HG03064 (cell line): ENCODE measurements around the gene SMOC2.
"Not testable (repeated sequence)": the region's sequence is repeated elsewhere in the genome, so short reads cannot be mapped to it uniquely, and the experiment has no call there.

Experiments
- ATAC-seq: cut with Tn5 transposase; IDR thresholded peaks from one replicate; pipeline ENCODE4 v1.9.1; 2021; ENCODE audit warnings: low read depth; ENCODE audit not compliant: unreplicated experiment

Gene SMOC2

DNA sequence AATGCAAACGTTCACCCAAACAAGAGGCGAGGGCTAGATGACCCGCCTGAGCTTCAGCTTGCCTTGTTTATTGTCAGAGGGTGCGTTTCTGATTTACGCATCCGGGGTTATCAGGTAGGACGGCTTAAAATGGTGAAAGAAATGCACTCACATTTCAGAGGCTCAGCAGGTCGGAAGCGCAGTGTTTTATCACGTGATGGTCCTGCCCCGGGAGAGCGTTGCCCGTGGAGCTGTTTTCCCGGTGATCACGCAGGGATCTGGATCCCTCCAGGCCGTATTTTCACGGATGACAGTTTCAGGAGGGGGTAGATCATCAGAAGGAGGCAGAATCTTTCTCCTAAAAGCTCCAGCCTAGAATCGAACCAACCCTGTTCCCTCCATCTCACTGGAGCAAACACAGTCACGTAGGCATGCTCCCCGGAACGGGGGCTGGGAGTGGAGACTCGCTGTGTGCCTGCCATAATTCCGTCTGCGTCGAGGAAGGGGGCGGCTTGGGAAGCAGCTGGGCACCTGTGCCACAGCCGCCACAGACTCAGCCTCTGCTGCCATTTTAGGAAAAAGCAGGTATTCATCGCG, 121.7 kb downstream of the SMOC2 start:
- ATAC-seq: no peak

GRCh38 chr6:168563656-168564055, 122.7 kb downstream of the SMOC2 start:
- no peak for ATAC-seq

DNA sequence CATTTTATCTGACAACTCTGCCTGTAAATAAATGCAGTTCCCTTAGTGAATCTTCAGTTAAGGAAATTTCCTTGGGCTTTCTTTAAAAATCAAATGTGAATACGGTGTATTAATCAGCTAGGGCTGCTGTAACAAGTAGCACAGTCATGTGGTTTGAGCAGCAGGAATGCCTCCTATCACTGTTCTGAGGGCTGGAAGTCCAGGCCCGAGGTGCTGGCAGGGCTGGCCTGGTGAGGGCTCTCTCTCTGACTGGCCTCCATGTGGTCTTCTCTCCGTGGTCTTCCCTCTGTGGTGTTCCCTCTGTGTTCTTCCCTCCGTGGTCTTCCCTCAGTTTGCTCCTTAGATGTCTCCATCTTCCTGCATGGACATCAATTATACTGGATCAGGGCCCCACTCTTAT, 124.1 kb downstream of the SMOC2 start:
- no peak for ATAC-seq

GRCh38 chr6:168570211-168570610, 129.2 kb downstream of the SMOC2 start:
- ATAC-seq: no peak

- ATAC-seq: no peak
These were observed 130.3 kb downstream of the SMOC2 start for GRCh38 chr6:168571268-168571667.

DNA sequence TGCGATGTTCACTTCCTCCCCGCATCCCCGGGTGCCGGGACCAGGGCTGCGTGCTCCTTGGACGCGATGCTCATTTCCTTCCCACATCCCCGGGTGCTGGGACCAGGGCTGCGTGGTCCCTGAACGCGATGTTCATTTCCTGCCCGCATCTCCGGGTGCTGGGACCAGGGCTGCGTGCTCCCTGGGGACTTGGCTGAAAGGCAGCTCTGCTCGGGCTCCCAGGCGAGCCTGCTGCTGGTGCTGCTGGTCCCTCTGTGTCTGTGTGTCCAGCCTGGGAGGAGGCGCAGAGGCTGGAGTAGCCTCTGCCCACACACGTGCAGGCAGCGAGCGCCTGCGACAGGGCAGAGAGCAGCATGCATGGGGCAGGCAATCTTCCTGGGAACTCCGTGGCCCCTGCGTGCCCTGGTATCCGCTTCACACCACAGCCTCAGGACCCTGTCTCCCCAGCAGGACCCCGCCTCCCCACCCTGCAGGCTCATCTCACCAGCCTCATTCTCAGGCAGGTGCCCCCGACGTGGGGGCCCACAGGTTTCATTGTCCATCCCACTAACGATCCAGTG, 132.4 kb downstream of the SMOC2 start:
- not testable (repeated sequence) for ATAC-seq

DNA sequence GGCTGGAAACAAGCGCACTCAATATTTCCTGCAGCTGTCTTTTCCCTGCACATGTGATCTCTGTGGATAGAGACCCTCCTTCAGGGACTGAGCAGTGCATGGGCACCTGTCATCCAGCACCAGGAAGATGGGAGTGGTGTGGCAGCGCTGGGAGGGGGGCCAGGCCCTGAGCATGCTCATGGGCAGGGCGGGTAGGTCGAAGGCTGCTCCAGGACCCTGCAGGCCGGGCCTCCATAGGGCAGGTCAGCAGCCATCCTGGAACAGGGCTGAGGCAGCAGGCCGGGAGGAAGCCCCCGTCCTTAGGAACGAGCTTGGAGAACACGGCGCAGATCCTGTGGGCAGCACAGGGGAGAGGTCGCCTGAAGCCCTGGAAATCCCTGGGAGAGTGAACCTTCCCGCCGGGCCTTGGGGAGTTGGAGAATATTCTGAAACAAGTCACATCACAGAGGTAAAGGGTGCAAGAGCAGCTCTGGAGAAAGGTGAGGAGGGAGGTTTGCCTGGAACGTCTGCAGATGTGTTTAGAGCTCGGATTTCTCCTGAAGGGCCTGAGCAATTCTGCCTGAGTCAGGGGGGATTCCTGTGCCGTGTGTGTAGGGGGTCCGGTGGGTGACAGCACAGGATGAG, 133.2 kb downstream of the SMOC2 start:
- ATAC-seq: no peak

GRCh38 chr6:168574699-168575195, 133.8 kb downstream of the SMOC2 start:
- ATAC-seq: no peak

DNA sequence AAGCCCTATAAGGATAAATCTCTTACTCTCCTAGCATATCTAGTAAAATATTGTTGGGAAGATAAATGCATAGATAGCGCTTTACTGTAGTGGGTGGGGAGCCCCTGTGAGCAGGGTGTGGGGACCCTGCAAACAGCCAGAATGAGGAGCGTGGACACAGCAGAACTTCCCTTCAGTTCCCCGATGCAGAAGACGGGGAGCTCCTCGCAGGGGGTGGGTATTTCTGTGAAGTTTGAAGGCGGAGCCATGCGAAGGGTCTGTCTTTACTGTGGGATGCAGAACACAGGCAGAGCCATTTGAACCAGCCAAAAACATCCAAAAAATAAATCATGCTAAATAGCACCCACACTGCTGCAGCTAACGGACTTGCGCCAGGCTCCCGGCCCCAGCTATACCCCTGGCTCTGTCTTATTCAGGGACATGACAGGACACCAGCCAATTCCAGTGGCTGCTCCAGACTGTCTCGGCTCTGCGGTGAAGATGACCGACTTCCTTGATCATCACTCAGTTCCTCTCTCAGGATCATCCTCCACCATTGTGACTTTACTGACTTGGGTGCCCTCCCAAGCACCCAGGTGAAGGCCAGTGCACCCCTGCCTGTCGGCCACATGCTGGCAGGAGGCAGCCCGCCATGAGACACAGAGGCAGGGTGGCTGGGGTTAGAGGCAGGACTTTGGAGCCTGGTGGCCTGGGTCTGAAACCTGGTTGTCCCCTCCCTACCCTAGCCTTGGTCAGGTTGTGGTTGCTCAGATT, 134.5 kb downstream of the SMOC2 start:
- no peak for ATAC-seq

DNA sequence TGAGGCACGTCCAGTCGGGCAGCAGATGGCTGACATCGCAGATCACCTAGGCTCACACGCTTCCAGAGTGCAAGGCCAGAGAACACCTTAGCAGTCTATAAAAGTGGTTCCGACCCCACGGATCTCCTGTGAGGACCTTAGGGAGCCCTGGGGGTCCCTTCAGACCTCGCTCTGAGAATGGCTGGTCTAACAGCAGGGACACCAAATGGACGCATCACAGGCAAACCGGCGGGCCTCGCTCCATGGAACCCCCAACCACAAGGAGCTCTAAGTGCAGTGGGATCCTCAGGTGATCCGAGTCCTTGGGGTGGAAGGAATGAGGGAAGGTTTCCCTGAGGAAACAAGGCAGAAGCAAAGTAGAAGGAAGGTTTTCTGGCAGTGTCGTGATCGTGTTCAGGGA, 135.4 kb downstream of the SMOC2 start:
- ATAC-seq: no peak

DNA sequence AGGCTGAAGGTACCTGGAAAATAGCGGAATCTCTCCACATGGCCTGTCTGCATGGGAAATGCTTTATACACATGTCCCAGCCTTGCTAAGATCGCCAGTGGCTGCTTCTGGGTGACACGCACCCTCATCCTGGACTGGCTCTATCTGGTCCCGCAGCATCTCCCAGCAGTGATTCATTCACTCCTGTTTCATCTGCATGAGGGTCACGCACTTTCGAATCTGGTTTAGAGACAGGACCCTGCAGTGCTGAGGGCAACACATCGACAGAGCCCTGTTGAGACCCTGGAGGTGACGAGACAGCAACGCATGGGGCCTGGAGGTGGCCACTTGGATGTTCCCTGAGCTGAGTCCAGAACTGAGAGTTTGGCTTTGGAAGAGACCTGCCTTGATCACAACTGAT, 136.5 kb downstream of the SMOC2 start:
- ATAC-seq: no peak

DNA sequence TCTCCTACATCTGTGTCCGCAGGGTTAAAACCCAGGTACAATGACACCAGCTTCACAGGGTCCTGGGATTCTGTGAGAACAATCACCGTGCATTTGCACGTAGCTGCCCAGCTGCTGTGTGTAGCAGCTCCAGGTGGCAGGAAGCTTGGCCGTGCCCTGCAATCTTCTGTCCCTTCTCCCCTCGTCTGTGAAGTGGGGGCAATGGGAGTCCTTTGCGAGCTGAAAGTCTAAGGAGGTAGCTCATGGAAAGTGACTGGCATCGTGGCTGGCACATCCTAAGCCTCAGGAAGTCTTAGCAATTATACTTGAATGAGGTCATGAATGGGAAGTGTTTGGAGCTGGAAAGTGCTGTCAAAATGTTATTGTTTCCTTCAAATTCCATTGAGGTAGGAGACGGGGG, 137.1 kb downstream of the SMOC2 start:
- ATAC-seq: no peak

DNA sequence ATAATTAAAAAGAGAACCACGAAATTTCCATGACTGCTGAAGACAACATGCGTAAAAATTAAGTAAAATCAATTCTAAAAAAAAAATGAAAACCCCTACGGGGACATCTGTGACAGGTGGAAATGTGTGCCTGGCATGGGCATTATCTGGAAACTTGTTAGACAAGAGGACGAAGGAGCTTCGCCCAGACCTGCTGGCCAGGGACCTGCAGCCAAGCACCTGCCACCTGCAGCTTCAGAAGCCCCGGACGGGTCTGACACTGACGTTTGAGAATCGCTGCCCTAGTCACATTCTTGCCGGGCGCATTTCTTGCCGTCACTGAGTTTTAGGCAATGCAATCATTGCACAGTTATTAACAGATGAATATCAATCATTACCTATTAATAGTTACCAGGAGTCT, 140.3 kb downstream of the SMOC2 start:
- ATAC-seq: no peak

- no peak for ATAC-seq
These were observed 140.7 kb downstream of the SMOC2 start for GRCh38 chr6:168581706-168582105.

DNA sequence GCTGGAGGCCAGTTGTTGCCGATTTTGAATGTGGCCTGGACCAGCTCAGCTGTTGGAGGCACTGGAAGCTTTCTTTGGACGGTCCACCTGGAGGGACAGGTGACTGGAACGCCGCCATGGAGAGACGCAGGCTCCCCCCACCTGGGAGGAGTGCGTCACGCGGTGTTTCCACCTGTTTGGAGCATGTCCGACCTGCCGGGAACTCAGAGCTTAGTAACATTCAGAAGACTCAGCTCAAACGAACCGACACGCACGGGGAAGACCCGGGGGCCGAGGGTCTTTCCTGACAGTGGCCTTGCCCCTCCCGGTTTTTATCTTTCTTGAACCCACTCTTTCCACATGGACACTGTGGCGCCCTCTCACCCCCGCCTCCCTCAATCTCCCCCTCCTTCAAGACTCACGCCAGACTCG, 141.6 kb downstream of the SMOC2 start:
- ATAC-seq: no peak

DNA sequence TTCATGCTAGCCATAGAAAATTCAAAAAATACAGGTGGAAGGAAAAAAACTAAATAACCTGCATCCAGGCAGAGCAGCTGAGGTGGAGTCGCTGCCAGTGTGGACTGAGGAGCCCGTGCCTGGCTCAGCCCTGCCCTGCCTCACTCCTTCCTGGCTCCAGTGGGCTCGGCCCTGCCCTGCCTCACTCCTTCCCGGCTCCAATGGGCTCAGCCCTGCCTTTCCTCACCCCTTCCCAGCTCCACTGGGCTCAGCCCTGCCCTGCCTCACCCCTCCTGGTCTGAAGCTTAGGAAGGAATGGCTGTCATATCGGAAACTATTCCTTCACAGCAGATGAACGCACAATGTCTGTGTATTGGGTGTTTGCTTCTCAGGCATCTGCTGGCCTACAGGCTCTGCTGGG, 142.1 kb downstream of the SMOC2 start:
- no peak for ATAC-seq

- ATAC-seq: no peak
These were observed 142.8 kb downstream of the SMOC2 start for GRCh38 chr6:168583821-168584220.

DNA sequence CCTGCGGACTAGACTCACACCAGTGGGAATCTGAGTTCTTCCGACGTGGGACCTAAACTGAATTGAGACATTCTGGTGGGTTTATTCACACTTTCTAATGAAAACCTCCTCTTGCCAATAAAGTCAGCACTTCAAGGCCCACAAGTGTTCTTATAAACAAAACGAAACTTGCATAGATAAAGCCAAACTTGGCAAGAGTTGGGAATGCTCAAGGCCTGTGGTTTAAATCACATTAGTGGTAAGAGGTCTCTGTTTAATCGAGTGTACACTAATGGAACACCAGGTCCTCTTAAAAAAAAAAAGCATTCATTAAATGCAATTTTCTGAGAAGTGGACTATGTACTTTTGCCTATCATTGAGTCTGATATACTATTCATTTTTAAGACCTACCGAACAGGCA, 143.3 kb downstream of the SMOC2 start:
- ATAC-seq: no peak

DNA sequence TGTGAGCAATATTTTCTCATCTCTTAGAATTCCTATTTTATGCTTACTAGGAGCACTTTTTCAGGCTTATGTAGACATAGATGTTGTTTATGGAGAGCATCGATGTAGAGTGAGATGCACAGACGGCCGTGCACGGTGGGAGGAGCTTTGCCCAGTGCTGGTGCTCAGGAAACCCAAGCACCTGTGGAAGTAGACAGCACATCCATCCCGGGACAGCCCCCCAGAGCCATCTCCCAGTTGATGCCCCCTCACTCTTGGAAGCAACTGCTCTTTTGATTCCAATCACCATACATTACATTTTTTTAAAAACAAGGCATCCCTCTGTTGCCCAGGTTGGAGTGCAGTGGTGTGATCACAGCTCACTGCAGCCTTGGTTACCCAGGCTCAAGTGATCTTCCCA, 143.7 kb downstream of the SMOC2 start:
- ATAC-seq: no peak

- no peak for ATAC-seq
These were observed 144.5 kb downstream of the SMOC2 start for GRCh38 chr6:168585441-168585840.

GRCh38 chr6:168589275-168589674, 148.3 kb downstream of the SMOC2 start:
- no peak for ATAC-seq

GRCh38 chr6:168590406-168590805, 149.4 kb downstream of the SMOC2 start:
- no peak for ATAC-seq
